ENCODE results near the gene CST9.
"Not testable (repeated sequence)": the region's sequence is repeated elsewhere in the genome, so short reads cannot be mapped to it uniquely, and the experiment has no call there.

CST9 gene

GRCh38 chr20:23636908-23637281, 31.2 kb upstream of the CST9 start:
- DNase-seq: no peak

DNA sequence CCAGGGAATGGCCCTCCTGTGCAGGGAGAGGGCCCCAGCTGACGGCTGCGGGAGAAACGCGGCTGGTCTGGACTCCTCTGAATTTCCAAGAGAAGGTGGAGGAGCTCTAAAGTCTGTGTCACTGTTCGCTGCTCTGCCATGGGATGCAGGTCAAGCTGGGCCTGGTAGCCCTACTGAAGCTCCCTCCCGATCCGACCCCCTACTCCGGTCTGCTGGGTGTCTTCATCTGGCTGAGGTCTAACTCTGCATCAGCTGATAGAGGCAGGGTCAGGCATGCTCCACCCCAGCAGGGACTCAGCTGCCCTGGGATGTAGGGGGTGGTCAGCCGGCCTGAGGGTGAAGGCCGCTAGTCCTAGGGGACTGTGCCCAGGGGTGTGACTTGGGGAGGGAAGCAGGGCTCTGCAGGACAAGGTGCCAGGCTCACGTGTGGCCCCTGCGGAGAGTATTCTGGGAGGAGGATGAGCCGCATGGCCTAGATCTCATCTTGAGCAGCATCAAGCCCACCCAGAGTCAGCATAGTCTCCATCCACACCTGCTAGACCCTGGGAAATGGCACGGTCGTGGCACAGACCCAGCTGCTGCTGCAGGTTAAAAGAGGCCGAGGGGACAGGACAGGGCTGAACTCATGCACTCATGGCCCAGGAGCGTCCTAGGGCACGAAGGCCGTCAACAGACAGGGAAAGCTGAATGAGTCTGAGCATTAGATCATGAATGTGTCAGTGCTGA, 30.6 kb upstream of the CST9 start:
- DNase-seq: no peak

- not testable (repeated sequence) for DNase-seq
These were observed 30.0 kb upstream of the CST9 start for GRCh38 chr20:23635768-23636090.

- DNase-seq: no peak
These were observed 29.5 kb upstream of the CST9 start for GRCh38 chr20:23634985-23635767.

DNA sequence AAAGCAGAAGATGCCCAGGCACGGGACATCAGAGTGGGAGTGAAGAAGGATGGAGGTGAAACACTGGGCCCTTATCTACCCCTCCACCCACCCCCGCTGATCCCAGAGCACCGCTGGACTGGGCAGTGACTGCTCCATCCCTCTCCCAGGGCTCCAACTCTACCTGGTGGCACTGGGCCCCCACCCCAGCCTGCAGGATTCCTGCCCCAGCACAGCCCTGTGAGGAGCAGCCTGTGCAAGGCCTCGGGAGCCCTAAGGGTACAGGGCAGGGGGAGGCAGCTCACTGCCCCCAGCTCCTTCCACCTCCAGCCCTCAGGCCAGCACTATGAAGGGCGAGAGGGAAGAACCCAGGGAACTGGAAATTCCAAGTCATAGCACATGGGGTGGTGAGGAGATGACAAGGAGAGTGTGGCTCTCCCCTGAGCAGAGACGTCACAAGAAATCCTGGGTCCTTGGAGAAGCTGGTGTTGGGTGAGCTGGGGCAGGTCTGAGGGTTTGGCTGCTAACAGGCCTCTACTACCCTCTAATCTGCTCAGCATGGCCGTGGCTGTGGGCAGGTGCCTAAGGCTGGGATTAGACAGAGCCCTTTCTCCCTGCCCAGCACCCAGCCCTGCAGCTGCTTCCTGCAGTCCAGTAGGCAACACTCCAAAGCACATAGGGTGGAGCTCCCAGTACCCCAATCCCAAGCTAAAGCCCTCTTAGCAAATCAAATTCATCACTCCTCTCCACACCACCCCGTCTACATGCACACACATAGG, 28.5 kb upstream of the CST9 start:
- no peak for DNase-seq

DNA sequence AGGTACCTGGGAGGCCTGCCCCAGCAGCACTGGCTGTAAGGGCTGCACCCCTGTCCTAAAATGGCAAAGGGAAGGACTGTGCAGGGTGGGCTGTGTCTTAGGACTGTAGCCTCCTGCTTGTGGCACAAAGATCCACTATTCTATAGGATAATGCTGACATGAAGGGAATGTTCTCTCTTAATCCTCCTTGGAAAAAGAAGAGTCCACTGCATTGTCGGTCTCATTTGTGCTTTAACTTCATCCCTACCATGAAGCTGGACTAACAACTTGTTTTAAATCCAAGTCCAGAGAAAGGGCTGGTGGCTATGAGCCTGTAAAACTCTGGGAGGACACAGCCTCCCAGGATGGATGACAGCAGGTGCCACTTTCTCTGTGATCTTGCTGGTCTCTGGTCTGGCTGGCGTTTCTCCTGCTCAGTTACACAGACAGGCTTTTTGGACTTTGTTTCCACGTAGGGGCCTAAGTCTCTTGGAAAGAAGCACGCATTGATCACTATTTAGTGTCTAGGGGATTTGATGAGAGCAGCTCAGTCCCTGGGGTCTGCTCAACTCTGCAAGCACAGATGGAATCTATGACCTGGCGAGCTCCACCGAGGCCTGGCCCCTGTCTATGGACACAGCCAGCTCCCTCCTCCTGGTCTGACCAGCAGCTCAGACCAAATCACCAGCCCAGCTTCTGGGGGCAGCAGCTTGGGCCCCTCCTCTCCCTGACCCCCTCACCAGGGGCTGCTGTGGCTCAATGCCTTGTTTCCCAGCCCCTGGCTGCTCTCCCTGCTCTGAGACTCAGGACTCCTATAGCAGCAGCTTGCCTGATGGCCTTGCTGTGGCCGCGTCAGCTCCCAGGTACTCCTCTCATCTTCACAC, 27.2 kb upstream of the CST9 start:
- DNase-seq: no peak

- no peak for DNase-seq
These were observed 26.4 kb upstream of the CST9 start for GRCh38 chr20:23631981-23632710.

- DNase-seq: no peak
These were observed 25.6 kb upstream of the CST9 start for GRCh38 chr20:23631226-23631822.

- DNase-seq: no peak
These were observed 24.7 kb upstream of the CST9 start for GRCh38 chr20:23630392-23630849.

- DNase-seq: no peak
These were observed 24.1 kb upstream of the CST9 start for GRCh38 chr20:23629542-23630391.

- no peak for DNase-seq
These were observed 23.4 kb upstream of the CST9 start for GRCh38 chr20:23629017-23629541.

- no peak for DNase-seq
These were observed 22.8 kb upstream of the CST9 start for GRCh38 chr20:23628402-23629016.

- DNase-seq: no peak
These were observed 21.8 kb upstream of the CST9 start for GRCh38 chr20:23627501-23627900.

- DNase-seq: no peak
These were observed 20.4 kb upstream of the CST9 start for GRCh38 chr20:23626040-23626620.

DNA sequence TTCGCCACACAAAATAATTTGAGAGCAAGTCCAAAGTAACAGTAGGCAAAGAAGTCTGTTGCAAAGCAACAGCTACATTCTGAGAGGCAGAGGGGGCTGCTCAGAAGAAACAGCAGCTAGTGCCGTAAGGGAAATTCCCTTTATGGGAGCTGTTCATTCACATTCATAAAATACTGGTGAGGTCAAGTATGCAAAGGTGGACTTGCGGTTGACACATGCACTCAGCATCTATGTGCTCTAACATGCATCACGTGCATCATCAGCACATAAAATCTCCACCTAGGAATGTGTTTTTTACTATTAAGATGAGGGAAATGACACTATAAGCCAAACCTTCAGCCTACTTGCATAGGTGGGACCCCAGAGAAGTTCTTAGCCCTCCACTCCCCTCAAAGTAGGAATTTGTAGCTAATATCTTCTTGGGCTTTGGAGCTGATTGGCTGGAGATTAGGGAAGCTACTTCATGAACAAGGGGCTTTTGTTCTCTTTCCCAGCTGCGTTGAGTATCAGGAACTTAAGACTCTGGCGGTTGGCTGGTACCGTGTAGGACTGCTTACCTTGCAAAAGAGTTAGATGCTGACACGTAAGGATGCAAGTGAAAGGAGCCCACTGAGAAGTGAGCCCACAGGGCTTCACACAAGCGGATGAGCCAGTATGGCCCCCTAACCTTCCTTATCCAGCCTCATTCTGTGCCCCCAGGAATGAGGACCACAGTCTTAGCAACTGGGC, 19.7 kb upstream of the CST9 start:
- DNase-seq: no peak

GRCh38 chr20:23624324-23624691, 18.6 kb upstream of the CST9 start:
- DNase-seq: no peak

GRCh38 chr20:23623666-23624323, 18.1 kb upstream of the CST9 start:
- DNase-seq: no peak

DNA sequence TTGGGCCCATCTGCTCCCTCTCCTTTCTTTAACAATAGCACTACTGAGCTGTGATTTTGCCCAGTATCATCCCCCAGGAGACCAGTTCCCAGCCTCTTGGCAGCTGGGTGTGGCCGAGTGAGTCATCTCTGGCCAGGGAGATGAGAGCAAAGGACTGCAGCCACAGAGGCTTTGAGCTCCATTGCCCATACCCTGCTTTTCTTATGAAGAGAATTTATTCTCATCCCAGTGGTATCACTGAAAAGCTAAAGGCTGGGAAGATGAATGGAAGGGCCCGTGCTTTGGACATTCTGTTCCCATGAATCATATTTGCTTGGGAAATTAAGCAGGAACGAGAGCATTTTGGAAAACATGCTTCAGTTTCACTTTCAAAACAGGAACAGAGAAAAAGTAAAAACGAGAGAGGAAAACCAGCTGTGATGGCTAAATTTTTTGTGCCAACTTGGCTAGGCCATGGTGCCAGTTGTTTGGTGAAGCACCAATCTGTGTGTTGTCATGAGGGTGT, 17.2 kb upstream of the CST9 start:
- no peak for DNase-seq

Data from activated effector memory CD4-positive, alpha-beta T cell treated with anti-CD3 and anti-CD28 coated beads, Interleukin-2, amount 50 U/mL, for 16 hours (primary cell).